ENCODE data around the gene PROK1. TPM values are rescaled to one million over a fixed set of nuclear protein-coding genes. Genes with fewer than 3 reads are reported as not detected.
"Not testable (repeated sequence)": the region's sequence is repeated elsewhere in the genome, so short reads cannot be mapped to it uniquely, and the experiment has no call there.

Gene PROK1
- total RNA-seq, 1 donor from 2014 or later: not detected

GRCh38 chr1:110433803-110434202 is 17.1 kb upstream of the PROK1 start:
- no peak for DNase-seq

- no peak for DNase-seq
Observed at GRCh38 chr1:110434946-110435345, 16.0 kb upstream of the PROK1 start.

- no peak for DNase-seq
Observed at GRCh38 chr1:110436635-110437034, 14.3 kb upstream of the PROK1 start.

GRCh38 chr1:110437645-110438299 is 13.2 kb upstream of the PROK1 start:
- not testable (repeated sequence) for DNase-seq

DNA sequence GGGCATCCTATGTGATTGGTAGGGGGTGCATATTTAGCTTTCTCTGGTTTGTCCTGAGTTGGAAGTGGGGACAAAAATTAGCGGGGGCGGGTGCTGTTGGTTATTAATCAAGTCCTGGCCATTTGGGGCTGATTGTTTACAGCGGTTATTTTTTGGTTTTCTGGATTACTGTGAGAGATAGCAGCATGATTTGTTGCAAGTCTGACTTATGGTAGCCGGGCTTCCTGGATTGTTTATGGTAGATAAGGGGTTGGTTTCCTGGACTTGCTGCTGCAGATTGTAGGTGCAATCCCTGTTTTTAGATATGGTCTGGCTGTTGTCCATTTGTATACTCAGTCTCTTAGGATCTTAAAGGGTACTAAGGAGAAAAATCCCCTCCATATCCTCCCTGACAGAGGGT is 12.1 kb upstream of the PROK1 start:
- no peak for DNase-seq

- DNase-seq: not testable (repeated sequence)
Observed at GRCh38 chr1:110439873-110440272, 11.1 kb upstream of the PROK1 start.

- DNase-seq: no peak
Observed at GRCh38 chr1:110440877-110441276, 10.1 kb upstream of the PROK1 start.

DNA sequence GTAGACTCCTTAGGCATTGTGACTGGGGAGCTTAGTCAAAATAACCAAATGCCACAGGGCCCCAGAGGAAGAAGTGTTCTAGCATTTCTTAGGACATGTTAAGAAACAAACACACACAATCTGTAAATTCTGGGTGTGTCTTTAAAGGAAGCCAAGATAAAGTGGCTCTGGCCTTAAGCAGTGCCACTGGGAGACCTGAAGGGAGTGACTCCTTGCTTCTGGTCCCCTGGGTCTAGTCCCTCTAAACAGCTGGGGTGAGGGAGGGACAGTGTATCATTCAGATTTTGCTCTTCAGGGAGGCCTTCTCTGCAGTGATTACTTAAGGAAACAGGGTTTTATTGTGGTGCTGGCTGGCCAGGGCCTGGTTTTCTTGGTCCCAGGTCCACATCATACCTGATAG is 9.1 kb upstream of the PROK1 start:
- DNase-seq: no peak

GRCh38 chr1:110443451-110443850 is 7.5 kb upstream of the PROK1 start:
- DNase-seq: no peak

DNA sequence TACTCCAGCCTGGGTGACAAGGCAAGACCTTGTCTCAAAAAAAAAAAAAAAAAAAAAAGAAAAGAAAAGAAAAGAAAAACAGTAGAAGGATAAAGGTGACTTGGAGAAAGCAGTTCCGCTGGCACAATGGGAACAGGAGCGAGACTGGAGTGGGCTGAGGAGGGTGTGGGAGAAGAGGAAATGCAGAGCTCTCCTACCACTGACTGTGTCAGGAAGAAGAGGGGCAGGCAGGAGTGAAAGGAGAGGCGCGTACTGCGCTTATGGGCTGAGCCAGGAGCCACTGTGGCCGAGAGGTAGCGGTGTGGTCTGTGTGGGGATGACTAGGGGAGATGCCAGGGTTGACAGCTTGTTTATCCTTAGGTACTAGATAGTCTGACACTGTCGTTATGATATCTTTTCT is 6.4 kb upstream of the PROK1 start:
- no peak for DNase-seq

- DNase-seq: no peak
Observed at GRCh38 chr1:110449661-110450651, 993 bp upstream of the PROK1 start.

DNA sequence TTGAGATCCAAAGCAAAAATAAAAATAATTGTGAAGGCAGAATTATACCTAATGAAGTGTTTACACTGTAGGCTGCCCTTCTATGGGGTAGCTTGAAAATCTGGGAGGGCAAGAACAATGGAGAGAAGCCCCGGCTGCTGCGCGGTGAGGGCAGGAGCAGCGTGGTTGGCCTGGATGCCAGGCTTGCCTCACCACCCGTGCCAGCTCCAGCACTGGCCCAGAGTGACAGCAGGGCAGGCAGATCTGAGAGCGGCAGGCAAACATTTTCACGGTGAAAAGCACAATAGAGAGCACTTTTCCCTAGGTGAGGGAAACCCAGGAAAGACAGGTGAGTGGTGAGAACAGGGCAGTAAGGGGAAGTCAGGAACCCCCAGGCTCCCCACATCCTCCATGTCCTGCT is 1.4 kb downstream of the PROK1 start:
- DNase-seq: no peak

DNA sequence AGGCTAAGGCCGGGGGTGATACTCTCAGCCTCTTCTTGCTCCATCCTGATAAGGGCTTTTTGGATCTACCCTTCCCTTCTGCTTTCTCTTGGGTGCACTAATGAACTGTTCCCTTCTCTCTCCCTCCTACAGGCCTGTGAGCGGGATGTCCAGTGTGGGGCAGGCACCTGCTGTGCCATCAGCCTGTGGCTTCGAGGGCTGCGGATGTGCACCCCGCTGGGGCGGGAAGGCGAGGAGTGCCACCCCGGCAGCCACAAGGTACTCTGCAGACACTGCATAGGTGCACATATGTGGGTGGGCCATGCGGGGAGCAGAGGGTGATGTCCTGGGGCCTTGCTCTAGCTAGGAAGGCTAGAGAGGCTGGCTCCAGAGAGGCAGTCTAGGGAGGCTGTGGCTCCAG is 2.9 kb downstream of the PROK1 start:
- no peak for DNase-seq

GRCh38 chr1:110454328-110454727 is 3.4 kb downstream of the PROK1 start:
- no peak for DNase-seq

- no peak for DNase-seq
Observed at GRCh38 chr1:110455151-110455550, 4.2 kb downstream of the PROK1 start.

GRCh38 chr1:110457206-110457605 is 6.3 kb downstream of the PROK1 start:
- no peak for DNase-seq

DNA sequence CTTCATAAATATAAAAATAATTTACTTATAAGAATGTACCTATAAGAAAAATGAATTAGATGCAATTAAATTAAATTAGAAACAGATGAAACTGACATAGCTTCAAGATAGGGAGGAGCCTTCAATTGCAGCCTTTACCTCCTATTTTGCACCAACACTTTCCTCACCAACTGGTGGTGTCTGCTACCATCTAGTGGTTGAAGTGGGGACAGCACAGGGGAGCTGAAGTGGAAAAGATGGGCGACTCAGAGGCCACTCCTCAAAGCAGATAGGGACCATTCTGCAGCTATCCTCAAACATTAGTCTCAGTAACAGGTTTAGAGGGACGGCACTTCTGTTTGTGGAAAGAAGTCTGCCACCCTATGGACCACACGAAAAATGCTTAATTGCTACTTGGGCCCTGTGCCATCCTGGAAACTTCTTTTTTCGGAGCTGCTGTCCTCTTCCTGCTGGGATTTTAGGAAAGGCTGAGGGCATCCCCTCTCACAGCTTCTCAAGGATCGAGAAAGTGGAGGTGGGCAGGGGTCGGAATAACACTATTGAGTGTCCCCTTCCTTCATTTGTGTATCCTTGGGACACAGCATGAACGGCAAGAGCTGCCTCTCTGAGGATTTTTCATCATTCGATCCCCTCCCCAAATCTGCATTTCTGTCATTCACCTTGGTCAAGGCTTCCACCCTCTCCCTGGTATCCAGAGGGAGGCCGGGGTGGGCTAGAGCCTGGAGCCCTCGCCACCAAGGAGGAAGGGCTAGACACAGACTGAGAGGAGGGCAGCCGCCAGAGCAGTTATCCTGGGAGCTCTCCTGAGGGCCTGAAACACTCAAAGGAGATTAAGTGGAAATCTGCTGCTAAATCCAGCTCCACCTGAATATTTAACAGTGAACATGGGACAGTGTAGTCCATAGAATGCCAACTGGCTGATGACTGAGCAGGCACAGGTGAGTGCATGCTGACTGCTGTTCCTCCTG is 9.6 kb downstream of the PROK1 start:
- peak; percentile 94 for DNase-seq

GRCh38 chr1:110462093-110462492 is 11.1 kb downstream of the PROK1 start:
- no peak for DNase-seq

DNA sequence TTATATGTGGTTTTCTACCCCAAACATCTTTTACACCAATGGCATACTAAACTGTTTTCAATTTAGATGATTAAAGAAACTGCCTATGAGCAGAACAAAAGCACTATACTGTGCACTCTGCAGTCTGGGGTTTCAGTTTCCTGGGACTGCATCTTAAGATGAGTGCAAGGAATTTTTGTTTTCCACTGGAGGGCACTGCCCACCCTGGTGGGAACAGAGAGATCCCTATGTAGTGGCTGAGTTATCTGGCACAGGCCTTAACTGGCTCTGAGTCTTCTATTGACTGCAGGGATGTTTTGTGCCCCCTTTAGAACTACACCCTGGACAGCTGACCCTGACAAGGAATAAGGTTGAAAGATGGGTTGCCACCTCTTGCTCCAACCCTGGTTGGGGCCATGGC is 12.0 kb downstream of the PROK1 start:
- peak; percentile 19 for DNase-seq

DNA sequence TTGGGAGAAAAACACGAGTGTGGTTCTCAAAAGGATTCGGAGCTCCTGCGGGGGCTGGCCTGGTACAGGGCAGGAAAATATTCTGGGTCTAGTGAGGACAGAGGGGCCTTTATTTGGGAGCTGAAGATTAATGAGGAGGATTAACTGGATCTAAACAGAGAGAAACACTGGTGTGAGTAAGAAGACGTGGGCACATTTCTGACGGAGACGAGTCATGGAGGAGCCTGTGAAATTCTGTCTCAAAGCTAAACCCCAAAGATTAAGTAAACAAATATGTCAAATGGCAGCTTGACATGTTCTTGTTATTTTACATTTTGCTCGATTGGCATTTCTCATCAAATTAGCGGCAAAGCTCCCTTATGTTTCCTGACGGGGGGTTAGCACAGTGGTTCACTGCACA is 12.8 kb downstream of the PROK1 start:
- DNase-seq: no peak

DNA sequence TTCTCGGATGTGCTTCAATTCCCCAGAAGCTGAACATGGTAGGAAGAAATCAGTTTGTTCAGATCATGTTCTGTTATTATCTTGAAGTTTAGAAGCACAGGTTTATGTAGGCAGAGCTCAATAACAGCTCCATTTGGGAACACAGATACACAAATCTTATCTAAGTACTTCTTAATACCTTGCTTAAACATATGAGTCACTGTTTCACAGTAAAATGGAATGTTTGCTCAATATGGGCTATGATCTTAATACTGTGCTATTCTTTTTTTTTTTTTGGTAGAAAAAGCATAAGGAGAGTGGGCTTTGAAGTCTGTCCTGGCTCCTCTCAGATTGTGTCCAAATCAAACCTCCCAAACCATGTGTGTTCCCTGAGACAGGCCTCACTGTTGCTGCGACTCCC is 13.4 kb downstream of the PROK1 start:
- DNase-seq: no peak

Data from tongue (tissue), 2 donors.